ENCODE data around the gene C11orf21. TPM values are rescaled to one million over a fixed set of nuclear protein-coding genes. Genes with fewer than 3 reads are reported as not detected.
A peak's percentile ranks its signal among the peaks of the same experiment; 100 is the strongest.

C11orf21 gene
- total and polyA plus RNA-seq, 9 of the 15 experiments (the other 6 are each of a cell fraction or from before 2014, with no cell fraction given): 0.10 to 2.6 (median 2.0) TPM

- TF ChIP-seq ZNF277 (CRISPR knock-in tag; IDR thresholded peaks at IDR 0.05; ENCODE audit: borderline replicate concordance) (no peak), TCF7L2 (IDR thresholded peaks at IDR 0.05; ENCODE audit: low read depth, low read length) (no peak), ELF4 (CRISPR knock-in tag; IDR thresholded peaks at IDR 0.05) (peak; percentile 85; the same call in 1 of the 2 replicates), TSC22D4 (tag; IDR thresholded peaks at IDR 0.05) (no peak), E2F6 (IDR thresholded peaks at IDR 0.05; ENCODE audit: borderline replicate concordance in 1 of 2, extremely low read depth in 1 of 2, insufficient read depth in 1 of 2, insufficient read length in 1 of 2, low read depth in 1 of 2, low read length in 1 of 2, poor library complexity in 1 of 2, severe bottlenecking in 1 of 2) (peak; percentile 15 to 17), ZBTB2 (IDR thresholded peaks at IDR 0.05) (peak; percentile 67), ZNF644 (tag; IDR thresholded peaks at IDR 0.05; ENCODE audit: low read depth) (peak; percentile 91), PTRF (tag; IDR thresholded peaks at IDR 0.05) (no peak), GABPB1 (CRISPR knock-in tag; IDR thresholded peaks at IDR 0.05) (peak; percentile 59; the same call in 1 of the 2 replicates), GATA2 (CRISPR knock-in tag; IDR thresholded peaks at IDR 0.05) (peak; percentile 99), GATAD2A (IDR thresholded peaks at IDR 0.05) (0 out of 2 replicates have a peak, but pooled peaks have one; percentile 46), ZNF41 (CRISPR knock-in tag; conservative IDR thresholded peaks at IDR 0.05) (peak; percentile 74), NR3C1 (CRISPR knock-in tag; IDR thresholded peaks at IDR 0.05) (no peak), MYNN (IDR thresholded peaks at IDR 0.05) (peak; percentile 95), MYNN (CRISPR knock-in tag; IDR thresholded peaks at IDR 0.05) (no peak), RBM39 (optimal IDR thresholded peaks at IDR 0.05; ENCODE audit: low read depth, low read length) (no peak)
- TF ChIP-seq, protein P1, sequence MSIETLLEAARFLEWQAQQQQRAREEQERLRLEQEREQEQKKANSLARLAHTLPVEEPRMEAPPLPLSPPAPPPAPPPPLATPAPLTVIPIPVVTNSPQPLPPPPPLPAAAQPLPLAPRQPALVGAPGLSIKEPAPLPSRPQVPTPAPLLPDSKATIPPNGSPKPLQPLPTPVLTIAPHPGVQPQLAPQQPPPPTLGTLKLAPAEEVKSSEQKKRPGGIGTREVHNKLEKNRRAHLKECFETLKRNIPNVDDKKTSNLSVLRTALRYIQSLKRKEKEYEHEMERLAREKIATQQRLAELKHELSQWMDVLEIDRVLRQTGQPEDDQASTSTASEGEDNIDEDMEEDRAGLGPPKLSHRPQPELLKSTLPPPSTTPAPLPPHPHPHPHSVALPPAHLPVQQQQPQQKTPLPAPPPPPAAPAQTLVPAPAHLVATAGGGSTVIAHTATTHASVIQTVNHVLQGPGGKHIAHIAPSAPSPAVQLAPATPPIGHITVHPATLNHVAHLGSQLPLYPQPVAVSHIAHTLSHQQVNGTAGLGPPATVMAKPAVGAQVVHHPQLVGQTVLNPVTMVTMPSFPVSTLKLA (conservative IDR thresholded peaks at IDR 0.05): peak; percentile 71 to 87; a peak in 3 of 4 replicates
- TF ChIP-seq, protein P2, sequence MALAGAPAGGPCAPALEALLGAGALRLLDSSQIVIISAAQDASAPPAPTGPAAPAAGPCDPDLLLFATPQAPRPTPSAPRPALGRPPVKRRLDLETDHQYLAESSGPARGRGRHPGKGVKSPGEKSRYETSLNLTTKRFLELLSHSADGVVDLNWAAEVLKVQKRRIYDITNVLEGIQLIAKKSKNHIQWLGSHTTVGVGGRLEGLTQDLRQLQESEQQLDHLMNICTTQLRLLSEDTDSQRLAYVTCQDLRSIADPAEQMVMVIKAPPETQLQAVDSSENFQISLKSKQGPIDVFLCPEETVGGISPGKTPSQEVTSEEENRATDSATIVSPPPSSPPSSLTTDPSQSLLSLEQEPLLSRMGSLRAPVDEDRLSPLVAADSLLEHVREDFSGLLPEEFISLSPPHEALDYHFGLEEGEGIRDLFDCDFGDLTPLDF (CRISPR knock-in tag; IDR thresholded peaks at IDR 0.05): no peak
- TF ChIP-seq, protein P3, sequence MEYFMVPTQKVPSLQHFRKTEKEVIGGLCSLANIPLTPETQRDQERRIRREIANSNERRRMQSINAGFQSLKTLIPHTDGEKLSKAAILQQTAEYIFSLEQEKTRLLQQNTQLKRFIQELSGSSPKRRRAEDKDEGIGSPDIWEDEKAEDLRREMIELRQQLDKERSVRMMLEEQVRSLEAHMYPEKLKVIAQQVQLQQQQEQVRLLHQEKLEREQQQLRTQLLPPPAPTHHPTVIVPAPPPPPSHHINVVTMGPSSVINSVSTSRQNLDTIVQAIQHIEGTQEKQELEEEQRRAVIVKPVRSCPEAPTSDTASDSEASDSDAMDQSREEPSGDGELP (CRISPR knock-in tag; IDR thresholded peaks at IDR 0.05; ENCODE audit: borderline replicate concordance): peak; percentile 95
Observed at GRCh38 chr11:2303627-2304505, 2.1 kb upstream of the C11orf21 start (continued).

Measured in K562 (cell line).